ENCODE measurements around the gene PKHD1.

- TF ChIP-seq CTCF (IDR thresholded peaks at IDR 0.05) (no peak), POLR2A (IDR thresholded peaks at IDR 0.05) (no peak)
Observed at GRCh38 chr6:51996296-51996947, 91.0 kb downstream of the PKHD1 start.

All from uterus (tissue), 2 donors.